ENCODE data around the gene HAGHL. TPM values are rescaled to one million over a fixed set of nuclear protein-coding genes. Genes with fewer than 3 reads are reported as not detected.

HAGHL gene
- polyA plus RNA-seq, 2 donors = 1.6 to 3.4 TPM

DNA sequence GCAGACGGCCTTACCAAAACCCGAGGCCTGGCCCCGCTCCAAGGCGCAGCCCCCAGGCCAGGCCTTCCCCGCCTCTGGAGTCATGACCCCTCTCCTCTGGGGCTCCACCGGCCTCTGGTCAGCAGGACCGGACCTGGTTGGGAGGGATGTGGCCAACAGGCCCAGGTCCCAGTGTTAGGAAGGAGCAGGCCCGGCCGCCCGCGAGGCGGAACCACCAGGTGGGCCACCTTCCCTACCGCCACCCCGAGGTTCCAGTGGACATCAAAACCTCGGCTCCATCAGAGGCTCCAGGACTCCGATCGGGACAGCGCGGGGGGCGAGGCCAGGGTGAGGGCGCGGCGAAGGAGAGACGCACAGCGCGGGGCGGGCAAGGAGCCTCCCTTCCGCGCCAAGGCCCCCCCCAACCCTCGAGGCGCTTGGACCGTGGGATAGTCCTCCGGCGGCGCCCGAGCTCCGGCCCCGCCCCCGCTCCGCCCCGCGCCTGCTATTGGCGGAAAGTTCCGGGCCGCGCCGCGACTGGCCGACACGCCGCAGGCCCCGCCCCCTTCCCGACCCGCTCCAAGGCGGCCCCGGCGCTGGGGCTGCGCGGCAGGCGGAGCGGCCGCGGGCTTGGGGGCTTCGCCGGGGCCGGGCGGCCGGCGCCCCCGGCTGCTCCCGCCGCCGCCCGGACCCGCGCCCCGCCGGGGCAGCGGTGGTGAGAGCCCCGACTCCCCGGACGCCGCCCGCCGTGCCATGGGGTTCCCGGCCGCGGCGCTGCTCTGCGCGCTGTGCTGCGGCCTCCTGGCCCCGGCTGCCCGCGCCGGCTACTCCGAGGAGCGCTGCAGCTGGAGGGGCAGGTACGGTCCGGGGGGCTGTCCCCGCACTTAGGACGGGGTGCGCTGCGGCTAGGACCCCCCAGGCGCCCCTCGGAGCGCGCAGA, 12.1 kb upstream of the HAGHL start, which contains the start of gene METRN:
METRN (plus strand) TSS at position 561 of the 919 bp plus-strand sequence; CDS start at position 733, 172 bp downstream.
- peak within 1 kb of the TSS; percentile 54 to 58 for H3K4me3 ChIP-seq (ENCODE audit: low read depth in 1 of 2, low read length in 2 of 2)
- no peaks in the 10 kb centered on the region for H3K9me3 ChIP-seq (ENCODE audit: control insufficient read depth in 2 of 2, insufficient read depth in 1 of 2, low read depth in 1 of 2, low read length in 1 of 2)
- no peaks in the 10 kb centered on the region for H3K36me3 ChIP-seq (ENCODE audit: control insufficient read depth in 2 of 2, insufficient read depth in 2 of 2, low read length in 1 of 2)
- WGBS, 2 donors = 5 to 6% methylated on average over 68 to 108 of the region's 108 CpGs
- peak within 1 kb of the TSS in 1 of 2 donors; percentile 6 for H3K27ac ChIP-seq (ENCODE audit: low read depth in 2 of 2, low read length in 1 of 2)
- peaks cover 0 to 3% of the 10 kb centered on the region in 2 donors for H3K27me3 ChIP-seq (ENCODE audit: control insufficient read depth in 1 of 2, insufficient read depth in 2 of 2, low read length in 2 of 2)
- peaks cover 3 to 27% of the 10 kb centered on the region in 2 donors for H3K4me1 ChIP-seq (ENCODE audit: control insufficient read depth in 2 of 2, insufficient read depth in 2 of 2, low read length in 1 of 2)

DNA sequence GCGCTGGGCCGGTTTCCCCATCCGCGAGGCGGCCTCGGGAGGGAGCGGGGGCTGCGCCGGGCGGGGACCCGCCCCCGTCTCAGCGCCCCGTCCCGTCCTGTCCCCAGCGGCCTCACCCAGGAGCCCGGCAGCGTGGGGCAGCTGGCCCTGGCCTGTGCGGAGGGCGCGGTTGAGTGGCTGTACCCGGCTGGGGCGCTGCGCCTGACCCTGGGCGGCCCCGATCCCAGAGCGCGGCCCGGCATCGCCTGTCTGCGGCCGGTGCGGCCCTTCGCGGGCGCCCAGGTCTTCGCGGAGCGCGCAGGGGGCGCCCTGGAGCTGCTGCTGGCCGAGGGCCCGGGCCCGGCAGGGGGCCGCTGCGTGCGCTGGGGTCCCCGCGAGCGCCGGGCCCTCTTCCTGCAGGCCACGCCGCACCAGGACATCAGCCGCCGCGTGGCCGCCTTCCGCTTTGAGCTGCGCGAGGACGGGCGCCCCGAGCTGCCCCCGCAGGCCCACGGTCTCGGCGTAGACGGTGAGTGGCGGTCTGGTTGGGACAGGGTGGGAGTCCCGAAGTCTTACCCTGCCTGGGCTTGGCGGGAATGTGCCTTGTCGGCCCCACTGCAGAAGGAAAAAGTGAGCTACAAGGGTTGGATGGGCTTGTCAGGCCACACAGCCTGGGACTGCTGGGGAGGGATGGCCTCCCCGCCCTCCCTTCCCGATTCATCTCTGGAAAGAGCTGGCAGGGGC, 11.3 kb upstream of the HAGHL start:
- peak overlapping the region; percentile 54 to 58 for H3K4me3 ChIP-seq (ENCODE audit: low read depth in 1 of 2, low read length in 2 of 2)
- 2% methylated on average over 36 to 74 of the region's 74 CpGs for WGBS, 2 donors
- H3K9me3 ChIP-seq (ENCODE audit: control insufficient read depth in 2 of 2, insufficient read depth in 1 of 2, low read depth in 1 of 2, low read length in 1 of 2) = no peaks in the 10 kb centered on the region
- no peaks in the 10 kb centered on the region for H3K36me3 ChIP-seq (ENCODE audit: control insufficient read depth in 2 of 2, insufficient read depth in 2 of 2, low read length in 1 of 2)
- peaks cover 0 to 3% of the 10 kb centered on the region in 2 donors for H3K27me3 ChIP-seq (ENCODE audit: control insufficient read depth in 1 of 2, insufficient read depth in 2 of 2, low read length in 2 of 2)
- H3K4me1 ChIP-seq (ENCODE audit: control insufficient read depth in 2 of 2, insufficient read depth in 2 of 2, low read length in 1 of 2) = peaks cover 6 to 32% of the 10 kb centered on the region in 2 donors
- H3K27ac ChIP-seq (ENCODE audit: low read depth in 2 of 2, low read length in 1 of 2) = no peak overlapping the region

DNA sequence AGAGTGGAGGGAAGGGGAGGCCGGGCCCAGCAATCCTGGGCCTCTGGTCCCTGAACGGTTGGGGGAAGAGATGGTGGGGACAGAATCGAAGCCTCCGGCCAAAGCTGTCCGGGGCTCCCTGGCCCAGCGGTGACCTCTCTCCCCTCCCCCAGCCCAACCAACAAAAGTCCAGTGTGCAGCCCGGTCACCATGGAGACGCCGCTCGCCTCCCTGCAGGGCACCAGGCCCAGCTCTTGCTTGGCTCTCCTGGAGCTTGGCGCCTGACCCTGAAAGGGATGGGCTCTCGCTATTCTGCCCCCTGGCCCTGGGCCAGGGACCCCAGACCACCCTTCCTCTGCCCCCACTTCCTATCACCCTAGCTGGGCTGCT, 10.7 kb upstream of the HAGHL start:
- WGBS, 2 donors = 24 to 25% methylated on average over 12 of the region's 12 CpGs
- H3K4me1 ChIP-seq (ENCODE audit: control insufficient read depth in 2 of 2, insufficient read depth in 2 of 2, low read length in 1 of 2) = peaks cover 6 to 29% of the 10 kb centered on the region in 2 donors
- H3K27ac ChIP-seq (ENCODE audit: low read depth in 2 of 2, low read length in 1 of 2) = no peak overlapping the region
- no peaks in the 10 kb centered on the region for H3K9me3 ChIP-seq (ENCODE audit: control insufficient read depth in 2 of 2, insufficient read depth in 1 of 2, low read depth in 1 of 2, low read length in 1 of 2)
- peak overlapping the region; percentile 54 to 58 for H3K4me3 ChIP-seq (ENCODE audit: low read depth in 1 of 2, low read length in 2 of 2)
- H3K36me3 ChIP-seq (ENCODE audit: control insufficient read depth in 2 of 2, insufficient read depth in 2 of 2, low read length in 1 of 2) = no peaks in the 10 kb centered on the region
- H3K27me3 ChIP-seq (ENCODE audit: control insufficient read depth in 1 of 2, insufficient read depth in 2 of 2, low read length in 2 of 2) = peaks cover 0 to 3% of the 10 kb centered on the region in 2 donors

DNA sequence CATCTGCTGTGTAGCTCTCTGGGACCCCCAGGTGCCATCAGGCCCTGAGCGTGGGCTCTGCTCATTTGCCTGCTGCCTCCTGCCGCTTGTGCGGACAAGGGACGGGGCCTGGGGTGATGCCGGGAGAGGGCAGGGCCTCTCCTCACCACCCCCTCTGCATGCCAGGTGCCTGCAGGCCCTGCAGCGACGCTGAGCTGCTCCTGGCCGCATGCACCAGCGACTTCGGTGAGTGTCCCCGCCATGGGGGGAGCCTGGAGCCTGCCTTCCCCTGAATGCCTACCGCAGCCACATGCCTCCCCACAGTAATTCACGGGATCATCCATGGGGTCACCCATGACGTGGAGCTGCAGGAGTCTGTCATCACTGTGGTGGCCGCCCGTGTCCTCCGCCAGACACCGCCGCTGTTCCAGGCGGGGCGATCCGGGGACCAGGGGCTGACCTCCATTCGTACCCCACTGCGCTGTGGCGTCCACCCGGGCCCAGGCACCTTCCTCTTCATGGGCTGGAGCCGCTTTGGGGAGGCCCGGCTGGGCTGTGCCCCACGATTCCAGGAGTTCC, 10.1 kb upstream of the HAGHL start:
- Histone ChIP-seq H3K9me3 (ENCODE audit: control insufficient read depth in 2 of 2, insufficient read depth in 1 of 2, low read depth in 1 of 2, low read length in 1 of 2) (no peaks in the 10 kb centered on the region), H3K27me3 (ENCODE audit: control insufficient read depth in 1 of 2, insufficient read depth in 2 of 2, low read length in 2 of 2) (peaks cover 0 to 3% of the 10 kb centered on the region in 2 donors), H3K36me3 (ENCODE audit: control insufficient read depth in 2 of 2, insufficient read depth in 2 of 2, low read length in 1 of 2) (no peaks in the 10 kb centered on the region), H3K4me3 (ENCODE audit: low read depth in 1 of 2, low read length in 2 of 2) (no peak overlapping the region), H3K27ac (ENCODE audit: low read depth in 2 of 2, low read length in 1 of 2) (no peak overlapping the region), H3K4me1 (ENCODE audit: control insufficient read depth in 2 of 2, insufficient read depth in 2 of 2, low read length in 1 of 2) (peaks cover 11 to 35% of the 10 kb centered on the region in 2 donors)
- WGBS, 2 donors = 81 to 87% methylated on average over 27 to 29 of the region's 29 CpGs

DNA sequence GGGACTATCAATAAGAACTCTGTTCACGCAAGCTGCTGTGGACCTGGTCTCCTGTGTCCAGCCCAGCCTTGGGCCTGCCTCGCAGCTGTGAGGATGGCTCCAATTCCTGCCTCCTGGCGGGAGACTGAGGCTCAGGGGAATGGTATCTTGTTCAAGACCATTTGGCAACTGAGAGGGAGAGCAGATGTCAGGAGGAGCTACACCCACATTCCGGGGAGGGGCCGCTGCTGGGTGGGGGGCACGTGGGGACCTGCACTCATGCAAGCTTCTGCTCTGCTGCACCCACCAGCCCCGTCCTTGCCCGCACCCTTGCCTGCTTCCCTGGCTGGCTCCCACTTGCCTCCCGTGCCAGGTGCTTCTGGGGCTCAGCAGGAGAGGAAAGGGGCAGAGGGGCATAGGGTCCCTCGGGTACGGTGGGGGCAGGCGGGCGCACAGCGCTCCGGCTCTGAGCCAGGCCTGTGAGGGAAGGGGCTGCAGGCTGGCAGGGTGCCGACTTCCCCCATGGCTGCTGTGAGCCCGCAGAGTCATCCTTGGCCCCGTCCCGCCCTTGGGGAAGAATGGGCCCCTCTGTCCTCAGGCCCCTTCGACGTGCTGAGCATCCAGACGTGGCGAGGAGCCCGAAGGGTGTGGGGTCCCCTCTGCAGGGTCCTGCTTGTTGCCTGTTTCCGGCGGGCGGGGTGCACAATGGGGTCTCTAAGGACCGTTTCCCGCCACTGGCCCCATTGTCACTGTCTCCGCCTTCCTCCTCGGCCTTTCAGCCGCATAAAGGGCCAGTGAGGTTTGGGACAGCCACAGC, 9.3 kb upstream of the HAGHL start:
- Histone ChIP-seq H3K4me1 (ENCODE audit: control insufficient read depth in 2 of 2, insufficient read depth in 2 of 2, low read length in 1 of 2) (peaks cover 11 to 38% of the 10 kb centered on the region in 2 donors), H3K27me3 (ENCODE audit: control insufficient read depth in 1 of 2, insufficient read depth in 2 of 2, low read length in 2 of 2) (peaks cover 0 to 3% of the 10 kb centered on the region in 2 donors), H3K27ac (ENCODE audit: low read depth in 2 of 2, low read length in 1 of 2) (no peak overlapping the region), H3K9me3 (ENCODE audit: control insufficient read depth in 2 of 2, insufficient read depth in 1 of 2, low read depth in 1 of 2, low read length in 1 of 2) (no peaks in the 10 kb centered on the region), H3K4me3 (ENCODE audit: low read depth in 1 of 2, low read length in 2 of 2) (no peak overlapping the region), H3K36me3 (ENCODE audit: control insufficient read depth in 2 of 2, insufficient read depth in 2 of 2, low read length in 1 of 2) (no peaks in the 10 kb centered on the region)
- WGBS, 2 donors = 80 to 81% methylated on average over 30 to 32 of the region's 32 CpGs

DNA sequence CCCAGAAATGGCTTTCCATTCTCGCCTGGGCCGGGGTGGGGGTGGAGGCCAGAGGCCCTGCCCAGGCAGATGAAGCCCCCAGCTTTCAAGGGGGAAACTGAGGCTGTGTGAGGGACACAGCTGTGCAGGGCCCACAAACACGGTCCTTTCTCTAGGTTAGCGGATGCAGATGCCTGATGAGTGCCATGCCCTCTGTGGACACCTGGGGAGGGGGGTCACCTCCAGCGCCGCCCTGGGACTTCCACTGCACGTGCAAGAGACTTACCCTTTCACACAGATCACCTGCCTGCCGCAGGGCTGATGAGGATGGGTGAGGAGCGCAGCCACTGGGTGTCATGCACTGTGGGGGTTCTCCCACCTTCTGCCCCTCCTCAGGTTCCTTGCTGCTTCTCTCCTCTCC, 8.5 kb upstream of the HAGHL start:
- Histone ChIP-seq H3K4me1 (ENCODE audit: control insufficient read depth in 2 of 2, insufficient read depth in 2 of 2, low read length in 1 of 2) (peaks cover 11 to 38% of the 10 kb centered on the region in 2 donors), H3K4me3 (ENCODE audit: low read depth in 1 of 2, low read length in 2 of 2) (no peak overlapping the region), H3K9me3 (ENCODE audit: control insufficient read depth in 2 of 2, insufficient read depth in 1 of 2, low read depth in 1 of 2, low read length in 1 of 2) (no peaks in the 10 kb centered on the region), H3K27ac (ENCODE audit: low read depth in 2 of 2, low read length in 1 of 2) (no peak overlapping the region), H3K27me3 (ENCODE audit: control insufficient read depth in 1 of 2, insufficient read depth in 2 of 2, low read length in 2 of 2) (peaks cover 0 to 3% of the 10 kb centered on the region in 2 donors), H3K36me3 (ENCODE audit: control insufficient read depth in 2 of 2, insufficient read depth in 2 of 2, low read length in 1 of 2) (no peaks in the 10 kb centered on the region)
- 84 to 90% methylated on average over 9 of the region's 9 CpGs for WGBS, 2 donors

DNA sequence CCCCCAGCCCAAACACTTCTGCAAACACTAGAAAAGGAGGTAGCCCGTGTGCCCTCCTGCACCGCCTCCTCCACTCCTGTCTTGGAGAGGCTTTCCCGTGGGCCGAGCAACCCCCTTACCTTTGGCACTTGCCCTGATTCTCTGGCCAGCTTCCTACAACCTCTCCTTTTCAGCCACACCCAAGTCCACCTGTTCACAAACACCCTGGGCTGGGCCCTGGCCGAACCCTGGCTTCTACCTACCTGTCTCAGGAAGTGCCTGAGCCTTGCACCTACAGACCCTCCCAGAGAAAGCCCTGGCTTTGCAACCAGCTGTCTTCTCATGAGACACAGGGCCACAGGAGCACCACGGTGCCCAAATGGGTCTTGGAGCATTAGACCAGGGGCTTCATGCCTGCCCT, 8.0 kb upstream of the HAGHL start:
- 75 to 76% methylated on average over 6 of the region's 6 CpGs for WGBS, 2 donors
- Histone ChIP-seq H3K27ac (ENCODE audit: low read depth in 2 of 2, low read length in 1 of 2) (no peak overlapping the region), H3K36me3 (ENCODE audit: control insufficient read depth in 2 of 2, insufficient read depth in 2 of 2, low read length in 1 of 2) (no peaks in the 10 kb centered on the region), H3K9me3 (ENCODE audit: control insufficient read depth in 2 of 2, insufficient read depth in 1 of 2, low read depth in 1 of 2, low read length in 1 of 2) (no peaks in the 10 kb centered on the region), H3K27me3 (ENCODE audit: control insufficient read depth in 1 of 2, insufficient read depth in 2 of 2, low read length in 2 of 2) (peaks cover 0 to 3% of the 10 kb centered on the region in 2 donors), H3K4me3 (ENCODE audit: low read depth in 1 of 2, low read length in 2 of 2) (no peak overlapping the region), H3K4me1 (ENCODE audit: control insufficient read depth in 2 of 2, insufficient read depth in 2 of 2, low read length in 1 of 2) (peaks cover 11 to 38% of the 10 kb centered on the region in 2 donors)

DNA sequence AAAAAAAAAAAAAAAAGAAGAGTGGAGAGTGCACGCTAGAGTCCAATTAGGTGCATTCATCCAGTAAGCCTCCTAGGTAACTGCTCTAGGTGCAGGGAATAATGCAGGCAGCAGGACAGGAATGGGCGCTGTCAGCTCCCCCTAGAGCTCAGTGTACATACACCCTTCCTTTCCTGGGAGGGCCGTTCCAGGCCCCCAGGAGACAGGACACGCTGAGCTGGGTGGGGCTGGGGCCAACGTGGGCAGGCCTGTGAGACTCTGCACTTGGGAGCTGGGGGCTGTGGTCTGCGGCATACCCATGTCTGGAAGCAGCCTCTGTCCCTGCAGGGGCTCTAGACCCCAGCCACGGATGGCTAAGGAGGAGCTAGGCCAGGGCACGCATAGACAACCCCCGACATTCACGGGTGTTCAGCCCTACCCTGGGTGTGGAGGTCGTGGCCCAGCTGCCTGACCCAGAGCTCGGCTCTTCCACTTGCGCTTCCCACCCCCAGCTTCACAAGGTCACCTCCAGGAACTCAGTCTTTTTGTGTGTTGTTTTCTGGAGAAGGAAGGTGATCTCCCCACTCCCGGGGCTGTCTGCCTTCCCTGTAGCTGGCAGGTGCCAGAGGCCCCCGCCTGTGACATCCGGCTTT, 7.0 kb upstream of the HAGHL start:
- WGBS, 2 donors = 9 to 12% methylated on average over 16 of the region's 16 CpGs
- Histone ChIP-seq H3K27ac (ENCODE audit: low read depth in 2 of 2, low read length in 1 of 2) (peak overlapping the region; percentile 9 to 78), H3K27me3 (ENCODE audit: control insufficient read depth in 1 of 2, insufficient read depth in 2 of 2, low read length in 2 of 2) (peaks cover 0 to 3% of the 10 kb centered on the region in 2 donors), H3K36me3 (ENCODE audit: control insufficient read depth in 2 of 2, insufficient read depth in 2 of 2, low read length in 1 of 2) (no peaks in the 10 kb centered on the region), H3K9me3 (ENCODE audit: control insufficient read depth in 2 of 2, insufficient read depth in 1 of 2, low read depth in 1 of 2, low read length in 1 of 2) (no peaks in the 10 kb centered on the region), H3K4me1 (ENCODE audit: control insufficient read depth in 2 of 2, insufficient read depth in 2 of 2, low read length in 1 of 2) (peaks cover 11 to 31% of the 10 kb centered on the region in 2 donors), H3K4me3 (ENCODE audit: low read depth in 1 of 2, low read length in 2 of 2) (peak overlapping the region; percentile 65 to 85)
